ENCODE measurements around the gene NR5A2.

DNA sequence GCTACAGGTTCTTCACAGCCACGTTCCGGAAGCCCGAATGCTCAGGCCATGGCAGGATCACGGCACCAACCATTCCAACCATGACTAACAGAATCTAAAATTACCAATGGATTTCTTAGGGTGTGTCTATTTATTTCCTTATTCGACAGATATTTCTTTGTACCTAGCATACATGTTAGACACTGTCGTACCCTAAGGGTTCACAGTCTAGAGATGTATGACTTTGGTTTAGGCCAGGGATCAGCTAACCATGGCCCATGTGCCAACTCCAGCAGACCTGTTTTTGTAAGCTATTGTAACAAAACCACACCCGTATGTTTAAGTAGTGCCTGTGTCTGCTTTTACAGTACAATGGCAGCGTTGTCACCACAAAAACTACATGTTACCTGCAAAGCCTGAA is 167.0 kb downstream of the NR5A2 start:
- TF ChIP-seq, protein P1, sequence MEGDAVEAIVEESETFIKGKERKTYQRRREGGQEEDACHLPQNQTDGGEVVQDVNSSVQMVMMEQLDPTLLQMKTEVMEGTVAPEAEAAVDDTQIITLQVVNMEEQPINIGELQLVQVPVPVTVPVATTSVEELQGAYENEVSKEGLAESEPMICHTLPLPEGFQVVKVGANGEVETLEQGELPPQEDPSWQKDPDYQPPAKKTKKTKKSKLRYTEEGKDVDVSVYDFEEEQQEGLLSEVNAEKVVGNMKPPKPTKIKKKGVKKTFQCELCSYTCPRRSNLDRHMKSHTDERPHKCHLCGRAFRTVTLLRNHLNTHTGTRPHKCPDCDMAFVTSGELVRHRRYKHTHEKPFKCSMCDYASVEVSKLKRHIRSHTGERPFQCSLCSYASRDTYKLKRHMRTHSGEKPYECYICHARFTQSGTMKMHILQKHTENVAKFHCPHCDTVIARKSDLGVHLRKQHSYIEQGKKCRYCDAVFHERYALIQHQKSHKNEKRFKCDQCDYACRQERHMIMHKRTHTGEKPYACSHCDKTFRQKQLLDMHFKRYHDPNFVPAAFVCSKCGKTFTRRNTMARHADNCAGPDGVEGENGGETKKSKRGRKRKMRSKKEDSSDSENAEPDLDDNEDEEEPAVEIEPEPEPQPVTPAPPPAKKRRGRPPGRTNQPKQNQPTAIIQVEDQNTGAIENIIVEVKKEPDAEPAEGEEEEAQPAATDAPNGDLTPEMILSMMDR (IDR thresholded peaks at IDR 0.05): no peak
- TF ChIP-seq NR2C2 (CRISPR knock-in tag; IDR thresholded peaks at IDR 0.05): no peak
- TF ChIP-seq ATF1 (CRISPR knock-in tag; IDR thresholded peaks at IDR 0.05): no peak
- no peak for TF ChIP-seq CREM (CRISPR knock-in tag; IDR thresholded peaks at IDR 0.05)
- no peak for TF ChIP-seq ZNF121 (CRISPR knock-in tag; IDR thresholded peaks at IDR 0.05)
- TF ChIP-seq, protein P2, sequence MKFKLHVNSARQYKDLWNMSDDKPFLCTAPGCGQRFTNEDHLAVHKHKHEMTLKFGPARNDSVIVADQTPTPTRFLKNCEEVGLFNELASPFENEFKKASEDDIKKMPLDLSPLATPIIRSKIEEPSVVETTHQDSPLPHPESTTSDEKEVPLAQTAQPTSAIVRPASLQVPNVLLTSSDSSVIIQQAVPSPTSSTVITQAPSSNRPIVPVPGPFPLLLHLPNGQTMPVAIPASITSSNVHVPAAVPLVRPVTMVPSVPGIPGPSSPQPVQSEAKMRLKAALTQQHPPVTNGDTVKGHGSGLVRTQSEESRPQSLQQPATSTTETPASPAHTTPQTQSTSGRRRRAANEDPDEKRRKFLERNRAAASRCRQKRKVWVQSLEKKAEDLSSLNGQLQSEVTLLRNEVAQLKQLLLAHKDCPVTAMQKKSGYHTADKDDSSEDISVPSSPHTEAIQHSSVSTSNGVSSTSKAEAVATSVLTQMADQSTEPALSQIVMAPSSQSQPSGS (CRISPR knock-in tag; IDR thresholded peaks at IDR 0.05; ENCODE audit: borderline replicate concordance, low read depth): no peak
- TF ChIP-seq CREB1 (CRISPR knock-in tag; IDR thresholded peaks at IDR 0.05): no peak
- TF ChIP-seq TEAD1 (CRISPR knock-in tag; IDR thresholded peaks at IDR 0.05): no peak
- TF ChIP-seq, protein P3, sequence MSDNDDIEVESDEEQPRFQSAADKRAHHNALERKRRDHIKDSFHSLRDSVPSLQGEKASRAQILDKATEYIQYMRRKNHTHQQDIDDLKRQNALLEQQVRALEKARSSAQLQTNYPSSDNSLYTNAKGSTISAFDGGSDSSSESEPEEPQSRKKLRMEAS (CRISPR knock-in tag; IDR thresholded peaks at IDR 0.05): no peak
